Lower leg skin (tissue), 4 donors: ENCODE data around the gene ZC3H18. TPM values are rescaled to one million over a fixed set of nuclear protein-coding genes. Genes with fewer than 3 reads are reported as not detected.

Experiments
- DNase-seq, 2 donors: peaks; one replicate each; pipeline ENCODE4 v3.0.0-alpha.2; 2019; ENCODE audit warnings: low spot score in 2 of 2
- H3K4me3 ChIP-seq: fragments of 200-600 bp; sonication (generic); 2 replicates; pipeline ENCODE4 v1.5.1; 2017; ENCODE audit warnings: mild to moderate bottlenecking, low read depth; ENCODE audit not compliant: poor library complexity, severe bottlenecking
- CTCF ChIP-seq, 3 donors: fragments of 450-650 bp; IDR thresholded peaks; one replicate each; pipeline ENCODE4 v1.5.1; 2016; ENCODE audit warnings: antibody characterized with exemption in 3 of 3, mild to moderate bottlenecking in 3 of 3, moderate library complexity in 2 of 3
- POLR2A ChIP-seq, 2 donors: fragments of 450-650 bp; IDR thresholded peaks; one replicate each; pipeline ENCODE4 v1.6.1; 2016 to 2017; ENCODE audit warnings: antibody characterized with exemption in 2 of 2, mild to moderate bottlenecking in 1 of 2, moderate library complexity in 1 of 2
- WGBS, 2 donors: methylation state at CpG; one replicate each; pipeline ENCODE4 v1.1.5; 2018; 5-methylcytosine and 5-hydroxymethylcytosine counted together
- intact Hi-C: fragments of 100-400 bp; cut with DNase I; formaldehyde crosslinking; loops from one replicate; pipeline ENCODE4 v1.15.0; 2023; ENCODE audit warnings: low total_unique reads
- total RNA-seq, 4 donors: library from RNA; depleted of rRNA; stranded (reverse); fragments of >200 nt; gene quantifications; one replicate each; pipeline ENCODE4 v1.1.0, GENCODE V29; 2016

ZC3H18 gene
- total RNA-seq, 4 donors from 2014 or later: 16.5 to 32.3 (median 18.5) TPM

- no peak overlapping the region for H3K4me3 ChIP-seq
- TF ChIP-seq CTCF (IDR thresholded peaks at IDR 0.05): no peak
- TF ChIP-seq POLR2A (IDR thresholded peaks at IDR 0.05): no peak
- WGBS, 2 donors: 67 to 68% methylated on average over 15 of the region's 15 CpGs
- intact Hi-C loops: no loop called here
- no peak for DNase-seq
Observed at GRCh38 chr16:88541831-88542616, 28.2 kb upstream of the ZC3H18 start.

- TF ChIP-seq CTCF (IDR thresholded peaks at IDR 0.05) (no peak), POLR2A (IDR thresholded peaks at IDR 0.05) (no peak)
- 77 to 85% methylated on average over 8 of the region's 8 CpGs for WGBS, 2 donors
- DNase-seq: no peak
- intact Hi-C loops: no loop called here
- no peak overlapping the region for H3K4me3 ChIP-seq
Observed at GRCh38 chr16:88543230-88543813, 26.9 kb upstream of the ZC3H18 start.

- DNase-seq: no peak
- 67 to 86% methylated on average over 7 of the region's 7 CpGs for WGBS, 2 donors
- no peak overlapping the region for H3K4me3 ChIP-seq
- intact Hi-C loops: no loop called here
- TF ChIP-seq CTCF (IDR thresholded peaks at IDR 0.05): no peak
- TF ChIP-seq POLR2A (IDR thresholded peaks at IDR 0.05): no peak
Observed at GRCh38 chr16:88545781-88546180, 24.4 kb upstream of the ZC3H18 start.

GRCh38 chr16:88548131-88548874 is 21.9 kb upstream of the ZC3H18 start:
- 54 to 68% methylated on average over 14 to 15 of the region's 15 CpGs for WGBS, 2 donors
- H3K4me3 ChIP-seq: no peak overlapping the region
- intact Hi-C loops: no loop called here
- no peak for DNase-seq
- TF ChIP-seq POLR2A (IDR thresholded peaks at IDR 0.05) (no peak), CTCF (IDR thresholded peaks at IDR 0.05) (no peak)

GRCh38 chr16:88548985-88549384 is 21.2 kb upstream of the ZC3H18 start:
- H3K4me3 ChIP-seq: no peak overlapping the region
- DNase-seq: no peak
- no peak for TF ChIP-seq POLR2A (IDR thresholded peaks at IDR 0.05)
- no peak for TF ChIP-seq CTCF (IDR thresholded peaks at IDR 0.05)
- WGBS, 2 donors: 68 to 77% methylated on average over 13 of the region's 13 CpGs
- intact Hi-C loops: no loop called here
